Uterus (tissue), 4 donors: ENCODE measurements around the gene LYPD6B. TPM values are rescaled to one million over a fixed set of nuclear protein-coding genes. Genes with fewer than 3 reads are reported as not detected.

ENCODE experiments used
- DNase-seq, 2 donors: peaks; one replicate each; pipeline ENCODE4 v3.0.0-alpha.2; 2019 to 2020
- H3K27ac ChIP-seq, 2 donors: fragments of 200-600 bp; sonication (generic); 1 replicate in 1 of 2; 2 replicates in 1 of 2; pipeline ENCODE4 v1.5.1; 2016 to 2018
- H3K27me3 ChIP-seq, 2 donors: fragments of 200-600 bp; sonication (generic); one replicate each; pipeline ENCODE4 v1.5.1; 2018 to 2019; ENCODE audit warnings: control low read depth in 1 of 2
- H3K36me3 ChIP-seq, 2 donors: fragments of 200-600 bp; sonication (generic); one replicate each; pipeline ENCODE4 v1.5.1; 2019; ENCODE audit warnings: control low read depth in 1 of 2
- H3K4me1 ChIP-seq, 2 donors: fragments of 200-600 bp; sonication (generic); one replicate each; pipeline ENCODE4 v1.5.1; 2018 to 2019; ENCODE audit warnings: control low read depth in 1 of 2
- H3K4me3 ChIP-seq, 2 donors: fragments of 200-600 bp; sonication (generic); 1 replicate in 1 of 2; 2 replicates in 1 of 2; pipeline ENCODE4 v1.5.1; 2018 to 2019; ENCODE audit warnings: mild to moderate bottlenecking in 1 of 2
- H3K9me3 ChIP-seq, 2 donors: fragments of 200-600 bp; sonication (generic); one replicate each; pipeline ENCODE4 v1.5.1; 2019; ENCODE audit warnings: control low read depth in 1 of 2
- POLR2A ChIP-seq, 2 donors: fragments of 450-650 bp; IDR thresholded peaks; one replicate each; pipeline ENCODE4 v1.6.1; 2016; ENCODE audit warnings: antibody characterized with exemption in 2 of 2, mild to moderate bottlenecking in 1 of 2, moderate library complexity in 1 of 2
- intact Hi-C: fragments of 100-400 bp; cut with DNase I; formaldehyde crosslinking; loops from one replicate; pipeline ENCODE4 v1.15.1; 2023; ENCODE audit warnings: low total_unique reads
- total RNA-seq, 4 donors: library from RNA; depleted of rRNA in 3 of 4; stranded (reverse); fragments of >200 nt in 3 of 4; gene quantifications; one replicate each; pipeline versions ENCODE4 v1.1.0 to v1.2.4, GENCODE V29; 2014 to 2023
- TF ChIP-seq, protein P1 (sequence below), 4 experiments: fragments of 200-600 bp in 2 of 4; fragments of 450-650 bp in 2 of 4; sonication (generic) in 2 of 4; IDR thresholded peaks; one replicate each; pipeline ENCODE4 v1.5.1; 2016 to 2019; ENCODE audit warnings: antibody characterized with exemption in 4 of 4, mild to moderate bottlenecking in 2 of 4, moderate library complexity in 1 of 4
- donor health status: DM: yes; HTN: yes; CAD: no.

LYPD6B gene
- total RNA-seq, 4 donors from 2014 or later: 0.27 to 9.8 TPM; not detected in 2

DNA sequence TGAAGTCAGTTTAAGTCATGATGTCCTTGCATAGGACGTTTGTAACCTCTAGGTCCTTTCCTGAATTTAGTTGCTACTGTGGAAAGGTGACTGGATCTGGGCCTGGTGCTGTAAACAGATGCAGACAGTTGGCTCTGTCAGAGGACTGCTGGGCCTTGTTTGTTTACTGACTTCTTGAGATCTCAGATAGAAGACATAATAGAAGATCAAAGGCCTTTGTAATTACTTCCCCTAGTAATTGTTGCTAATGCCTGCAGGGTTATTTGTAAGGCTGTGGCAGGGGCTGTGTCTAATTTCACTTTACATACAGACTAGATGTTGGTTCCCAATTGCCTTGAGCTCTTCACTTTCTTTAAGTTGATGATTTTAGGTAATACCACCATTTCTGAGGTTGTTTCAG is 42.5 kb downstream of the LYPD6B start:
- H3K27me3 ChIP-seq: no peaks in the 10 kb centered on the region
- no peak overlapping the region for H3K27ac ChIP-seq
- no peak for DNase-seq
- no peaks in the 10 kb centered on the region for H3K9me3 ChIP-seq
- H3K4me3 ChIP-seq: no peak overlapping the region
- intact Hi-C loops: no loop called here
- TF ChIP-seq POLR2A (IDR thresholded peaks at IDR 0.05): no peak
- TF ChIP-seq, protein P1, sequence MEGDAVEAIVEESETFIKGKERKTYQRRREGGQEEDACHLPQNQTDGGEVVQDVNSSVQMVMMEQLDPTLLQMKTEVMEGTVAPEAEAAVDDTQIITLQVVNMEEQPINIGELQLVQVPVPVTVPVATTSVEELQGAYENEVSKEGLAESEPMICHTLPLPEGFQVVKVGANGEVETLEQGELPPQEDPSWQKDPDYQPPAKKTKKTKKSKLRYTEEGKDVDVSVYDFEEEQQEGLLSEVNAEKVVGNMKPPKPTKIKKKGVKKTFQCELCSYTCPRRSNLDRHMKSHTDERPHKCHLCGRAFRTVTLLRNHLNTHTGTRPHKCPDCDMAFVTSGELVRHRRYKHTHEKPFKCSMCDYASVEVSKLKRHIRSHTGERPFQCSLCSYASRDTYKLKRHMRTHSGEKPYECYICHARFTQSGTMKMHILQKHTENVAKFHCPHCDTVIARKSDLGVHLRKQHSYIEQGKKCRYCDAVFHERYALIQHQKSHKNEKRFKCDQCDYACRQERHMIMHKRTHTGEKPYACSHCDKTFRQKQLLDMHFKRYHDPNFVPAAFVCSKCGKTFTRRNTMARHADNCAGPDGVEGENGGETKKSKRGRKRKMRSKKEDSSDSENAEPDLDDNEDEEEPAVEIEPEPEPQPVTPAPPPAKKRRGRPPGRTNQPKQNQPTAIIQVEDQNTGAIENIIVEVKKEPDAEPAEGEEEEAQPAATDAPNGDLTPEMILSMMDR (IDR thresholded peaks at IDR 0.05): no peak
- no peaks in the 10 kb centered on the region for H3K36me3 ChIP-seq
- H3K4me1 ChIP-seq: no peaks in the 10 kb centered on the region

- DNase-seq: no peak
- TF ChIP-seq, protein P1 (IDR thresholded peaks at IDR 0.05): no peak
- no peak for TF ChIP-seq POLR2A (IDR thresholded peaks at IDR 0.05)
- H3K27me3 ChIP-seq: no peaks in the 10 kb centered on the region
- H3K9me3 ChIP-seq: no peaks in the 10 kb centered on the region
- intact Hi-C loops: no loop called here
- H3K36me3 ChIP-seq: no peaks in the 10 kb centered on the region
- no peak overlapping the region for H3K27ac ChIP-seq
- H3K4me1 ChIP-seq: no peaks in the 10 kb centered on the region
- H3K4me3 ChIP-seq: no peak overlapping the region
Measured at GRCh38 chr2:149082079-149082478, 43.6 kb downstream of the LYPD6B start.

- no peak overlapping the region for H3K27ac ChIP-seq
- no peaks in the 10 kb centered on the region for H3K27me3 ChIP-seq
- no peaks in the 10 kb centered on the region for H3K9me3 ChIP-seq
- DNase-seq: no peak
- H3K4me1 ChIP-seq: no peaks in the 10 kb centered on the region
- H3K36me3 ChIP-seq: no peaks in the 10 kb centered on the region
- H3K4me3 ChIP-seq: no peak overlapping the region
- no peak for TF ChIP-seq POLR2A (IDR thresholded peaks at IDR 0.05)
- intact Hi-C loops: no loop called here
Measured at GRCh38 chr2:149082735-149083134, 44.2 kb downstream of the LYPD6B start.

GRCh38 chr2:149084924-149085795 is 46.7 kb downstream of the LYPD6B start:
- Histone ChIP-seq H3K9me3 (no peaks in the 10 kb centered on the region), H3K4me3 (no peak overlapping the region), H3K36me3 (no peaks in the 10 kb centered on the region), H3K27me3 (no peaks in the 10 kb centered on the region), H3K4me1 (no peaks in the 10 kb centered on the region), H3K27ac (no peak overlapping the region)
- intact Hi-C loops: no loop called here
- no peak for DNase-seq
- TF ChIP-seq POLR2A (IDR thresholded peaks at IDR 0.05): no peak
- TF ChIP-seq, protein P1 (IDR thresholded peaks at IDR 0.05): no peak

DNA sequence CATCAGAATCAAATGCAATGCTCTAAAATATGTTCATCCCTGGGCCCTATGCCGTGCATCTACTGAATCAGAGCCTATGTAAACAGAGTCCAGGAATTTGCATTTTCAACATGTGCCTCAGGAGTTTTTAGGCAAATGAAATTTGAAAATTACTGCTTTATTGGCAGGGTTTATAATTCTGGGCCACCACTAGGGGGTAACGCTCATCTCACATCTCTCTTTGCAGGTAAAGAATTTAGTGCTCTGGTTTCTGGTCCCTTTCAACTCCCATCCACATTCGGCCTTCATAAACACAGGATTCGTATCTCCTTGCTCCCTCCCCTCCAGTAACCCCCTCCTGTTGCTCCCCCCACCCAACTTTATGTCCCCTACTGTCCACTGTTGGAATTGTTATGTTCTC is 49.3 kb downstream of the LYPD6B start:
- Histone ChIP-seq H3K9me3 (no peaks in the 10 kb centered on the region), H3K36me3 (no peaks in the 10 kb centered on the region), H3K27ac (no peak overlapping the region), H3K4me1 (no peaks in the 10 kb centered on the region), H3K27me3 (no peaks in the 10 kb centered on the region), H3K4me3 (no peak overlapping the region)
- TF ChIP-seq POLR2A (IDR thresholded peaks at IDR 0.05): no peak
- TF ChIP-seq, protein P1 (IDR thresholded peaks at IDR 0.05): no peak
- intact Hi-C loops: no loop called here
- DNase-seq: no peak
